Loucy (cell line): Measurements from ENCODE around the gene C11orf52.

Experiments used
- EZH2phosphoT487 ChIP-seq: fragments of 200-600 bp; IDR thresholded peaks from 2 replicates; pipeline ENCODE4 v1.6.1; 2018; ENCODE audit warnings: antibody characterized with exemption, mild to moderate bottlenecking, moderate library complexity, borderline replicate concordance
- TF ChIP-seq, protein P1 (sequence below): fragments of 200-600 bp; sonication (generic); conservative IDR thresholded peaks from 2 replicates; pipeline ENCODE4 v1.5.1; 2014; ENCODE audit warnings: mild to moderate bottlenecking, antibody characterized with exemption, low read length

DNA sequence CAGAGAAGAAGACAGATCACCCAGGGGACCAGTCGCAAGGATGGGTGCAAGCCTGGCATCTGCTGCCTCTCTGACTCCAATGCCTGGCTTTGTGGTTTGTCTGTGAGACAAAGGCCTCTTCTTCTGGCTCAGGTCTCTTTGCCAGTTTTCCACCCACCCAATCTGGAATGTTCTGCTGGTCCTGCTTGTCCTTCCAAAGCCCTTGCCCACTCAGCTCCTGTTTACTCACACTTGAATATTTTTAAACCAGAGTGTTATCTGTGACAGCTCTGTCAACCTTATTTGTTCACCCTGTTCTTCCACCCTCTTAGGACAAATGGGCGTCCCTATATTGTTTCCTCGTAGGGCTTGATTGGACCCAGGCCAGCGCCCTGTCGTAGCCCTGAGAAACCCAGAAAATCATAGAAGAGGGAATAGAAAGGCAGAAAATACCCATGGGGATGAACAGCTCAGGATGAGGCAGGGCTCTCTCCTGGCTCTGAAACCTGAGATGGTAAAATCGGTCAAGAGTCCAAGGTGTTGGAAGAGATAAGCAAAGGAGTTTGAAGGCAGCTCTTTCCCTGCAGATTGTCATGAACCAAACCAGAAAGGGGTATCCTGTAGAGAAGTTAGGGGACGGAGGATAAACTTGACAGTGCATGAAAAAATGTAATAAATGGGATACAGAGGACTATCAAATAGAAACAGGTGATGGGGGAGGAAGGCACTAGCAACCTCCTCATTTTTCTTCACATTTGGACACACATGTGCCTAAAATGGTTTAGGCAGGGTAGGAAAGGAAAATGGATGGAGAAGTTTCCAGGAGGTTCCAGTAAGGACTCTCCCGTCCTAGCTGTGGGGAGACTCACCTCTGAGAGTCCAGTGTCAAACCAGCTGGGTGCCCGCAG lies 7.8 kb upstream of the C11orf52 start:
- TF ChIP-seq, protein P1, sequence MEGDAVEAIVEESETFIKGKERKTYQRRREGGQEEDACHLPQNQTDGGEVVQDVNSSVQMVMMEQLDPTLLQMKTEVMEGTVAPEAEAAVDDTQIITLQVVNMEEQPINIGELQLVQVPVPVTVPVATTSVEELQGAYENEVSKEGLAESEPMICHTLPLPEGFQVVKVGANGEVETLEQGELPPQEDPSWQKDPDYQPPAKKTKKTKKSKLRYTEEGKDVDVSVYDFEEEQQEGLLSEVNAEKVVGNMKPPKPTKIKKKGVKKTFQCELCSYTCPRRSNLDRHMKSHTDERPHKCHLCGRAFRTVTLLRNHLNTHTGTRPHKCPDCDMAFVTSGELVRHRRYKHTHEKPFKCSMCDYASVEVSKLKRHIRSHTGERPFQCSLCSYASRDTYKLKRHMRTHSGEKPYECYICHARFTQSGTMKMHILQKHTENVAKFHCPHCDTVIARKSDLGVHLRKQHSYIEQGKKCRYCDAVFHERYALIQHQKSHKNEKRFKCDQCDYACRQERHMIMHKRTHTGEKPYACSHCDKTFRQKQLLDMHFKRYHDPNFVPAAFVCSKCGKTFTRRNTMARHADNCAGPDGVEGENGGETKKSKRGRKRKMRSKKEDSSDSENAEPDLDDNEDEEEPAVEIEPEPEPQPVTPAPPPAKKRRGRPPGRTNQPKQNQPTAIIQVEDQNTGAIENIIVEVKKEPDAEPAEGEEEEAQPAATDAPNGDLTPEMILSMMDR = no peak
- no peak for TF ChIP-seq EZH2phosphoT487
